Spleen (tissue), 11 donors: ENCODE results near the gene SLC6A7. TPM values are rescaled to one million over a fixed set of nuclear protein-coding genes. Genes with fewer than 3 reads are reported as not detected.

Experiments used
- DNase-seq: peaks from one replicate; pipeline ENCODE4 v3.0.0-alpha.2; 2020
- H3K27ac ChIP-seq, 8 donors: fragments of 200-600 bp; sonication (generic) in 7 of 8; 1 replicate in 4 of 8; 2 replicates in 4 of 8; pipeline versions ENCODE4 v1.5.0 to v1.8.0; 2016 to 2021; ENCODE audit warnings: inconsistent platforms in 4 of 8, mild to moderate bottlenecking in 4 of 8, moderate library complexity in 1 of 8
- H3K27me3 ChIP-seq, 7 donors: fragments of 200-600 bp; sonication (generic) in 6 of 7; replicated peaks in 1 of 7; 1 replicate in 4 of 7; 2 replicates in 3 of 7; pipeline versions ENCODE4 v1.5.0 to v1.8.0; 2016 to 2021; ENCODE audit warnings: inconsistent platforms in 3 of 7, mild to moderate bottlenecking in 1 of 7
- H3K36me3 ChIP-seq, 6 donors: fragments of 200-600 bp; sonication (generic) in 5 of 6; 1 replicate in 4 of 6; 2 replicates in 2 of 6; pipeline versions ENCODE4 v1.5.0 to v1.8.0; 2016 to 2021; ENCODE audit warnings: inconsistent platforms in 2 of 6
- H3K4me1 ChIP-seq, 6 donors: fragments of 200-600 bp; sonication (generic) in 5 of 6; 1 replicate in 3 of 6; 2 replicates in 3 of 6; pipeline versions ENCODE4 v1.5.0 to v1.8.0; 2016 to 2021; ENCODE audit warnings: inconsistent platforms in 3 of 6
- H3K4me3 ChIP-seq, 8 donors: fragments of 200-600 bp; sonication (generic) in 7 of 8; 1 replicate in 4 of 8; 2 replicates in 4 of 8; pipeline versions ENCODE4 v1.5.0 to v1.8.0; 2016 to 2021; ENCODE audit warnings: inconsistent platforms in 4 of 8, mild to moderate bottlenecking in 4 of 8, moderate library complexity in 2 of 8
- H3K9me3 ChIP-seq, 8 donors: fragments of 200-600 bp; sonication (generic) in 7 of 8; 1 replicate in 4 of 8; 2 replicates in 4 of 8; pipeline versions ENCODE4 v1.5.0 to v1.8.0; 2016 to 2021; ENCODE audit warnings: inconsistent platforms in 4 of 8
- POLR2A ChIP-seq, 3 donors: fragments of 450-650 bp; IDR thresholded peaks; one replicate each; pipeline ENCODE4 v1.5.1; 2017; ENCODE audit warnings: antibody characterized with exemption in 3 of 3, mild to moderate bottlenecking in 1 of 3
- POLR2AphosphoS5 ChIP-seq, 3 donors: sonication (generic); formaldehyde crosslinking; IDR thresholded peaks; one replicate each; pipeline ENCODE4 v1.5.1; 2017; ENCODE audit warnings: antibody characterized with exemption in 3 of 3
- WGBS, 5 donors: extraction: QIAGEN DNeasy Blood & Tissue Kit in 3 of 5; methylation state at CpG; one replicate each; pipeline versions ENCODE4 v1.1.5 to v1.1.7; 2013 to 2018; 5-methylcytosine and 5-hydroxymethylcytosine counted together
- intact Hi-C: fragments of 100-400 bp; cut with DNase I; formaldehyde crosslinking; loops from one replicate; pipeline ENCODE4 v1.15.0; 2023; ENCODE audit warnings: low total_unique reads
- polyA plus RNA-seq, 3 donors: library from polyadenylated mRNA; stranded (reverse); fragments of 200-250 nt; gene quantifications; one replicate each; pipeline ENCODE4 v1.2.1, GENCODE V29; 2013
- total RNA-seq, 7 donors: library from RNA; depleted of rRNA in 3 of 7; stranded (reverse); fragments of >200 nt in 3 of 7; fragmentation: NEBNext Ultra II Directional in 4 of 7; extraction: Animal tissue kit (Norgen Biotek cat#: 25700) in 4 of 7; gene quantifications; one replicate each; pipeline versions ENCODE4 v1.1.0 to v1.2.1, GENCODE V29; 2016 to 2021
- TF ChIP-seq, protein P1 (sequence below), 11 experiments: fragments of 200-600 bp in 7 of 11; fragments of 450-650 bp in 4 of 11; sonication (generic) in 4 of 11; IDR thresholded peaks in 8 of 11; conservative IDR thresholded peaks in 3 of 11; 1 replicate in 7 of 11; 2 replicates in 4 of 11; pipeline versions ENCODE4 v1.4.0 to v1.8.0; 2016 to 2021; ENCODE audit warnings: antibody characterized with exemption in 11 of 11, inconsistent platforms in 4 of 11, mild to moderate bottlenecking in 1 of 11
- donor health status: healthy with polysubstance abuse.
- donor health status: DM: no; HTN: no; CAD: no; lungs with moderate emphysema.
- donor health status: DM: no; HTN: no; CAD: no.
- donor health status: Bipolar disorder and iron deficiency.
- donor health status: healthy.
- donor health status: DM: no; HTN: no; CAD: no.
- donor health status: DM: yes; HTN: yes; CAD: no.

The SLC6A7 gene
- total and polyA plus RNA-seq, 10 donors, result 0.03 to 0.10 TPM; not detected in 8

DNA sequence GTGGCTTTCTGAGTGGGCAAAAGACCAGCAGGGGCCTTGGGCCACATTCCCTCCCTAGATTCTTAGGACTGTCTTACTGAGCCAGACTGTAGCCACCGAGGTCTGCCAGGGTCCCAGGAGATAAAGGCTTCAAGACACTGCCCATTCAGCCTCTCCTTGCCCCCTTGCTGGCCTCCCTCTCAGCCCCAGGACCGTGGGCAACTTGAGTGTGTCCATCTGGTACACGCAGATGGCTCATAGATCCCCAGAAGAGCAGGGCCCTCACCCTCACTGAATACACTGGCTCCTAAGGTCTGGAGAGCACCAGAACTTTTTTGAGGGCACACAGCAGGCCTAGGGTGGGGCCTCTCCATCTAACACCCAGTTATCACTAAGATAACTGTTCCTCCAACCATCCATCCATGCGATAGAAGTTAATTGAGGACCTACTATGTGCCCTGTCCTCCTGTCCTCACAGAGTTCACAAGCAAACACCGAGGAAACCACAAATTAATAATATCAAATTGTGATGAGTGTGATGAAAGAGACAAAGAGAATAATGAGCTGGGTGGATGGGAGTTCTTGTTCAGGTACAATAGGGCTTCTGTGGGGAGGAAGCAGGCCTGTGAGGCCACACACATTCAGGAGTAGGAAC is 29.3 kb upstream of the SLC6A7 start:
- Histone ChIP-seq H3K36me3 (no peaks in the 10 kb centered on the region), H3K27me3 (peaks cover 0 to 16% (median 0%) of the 10 kb centered on the region in 7 donors), H3K4me1 (peaks cover 11 to 74% (median 24%) of the 10 kb centered on the region in 6 donors), H3K9me3 (no peaks in the 10 kb centered on the region), H3K4me3 (no peak overlapping the region), H3K27ac (peak overlapping the region in 7 of 8 donors; percentile 61 to 83 (median 79))
- WGBS, 5 donors, result 63 to 81% (median 74%) methylated on average over 5 of the region's 5 CpGs
- TF ChIP-seq POLR2AphosphoS5 (IDR thresholded peaks at IDR 0.05) (no peak), POLR2A (IDR thresholded peaks at IDR 0.05) (no peak)
- TF ChIP-seq, protein P1, sequence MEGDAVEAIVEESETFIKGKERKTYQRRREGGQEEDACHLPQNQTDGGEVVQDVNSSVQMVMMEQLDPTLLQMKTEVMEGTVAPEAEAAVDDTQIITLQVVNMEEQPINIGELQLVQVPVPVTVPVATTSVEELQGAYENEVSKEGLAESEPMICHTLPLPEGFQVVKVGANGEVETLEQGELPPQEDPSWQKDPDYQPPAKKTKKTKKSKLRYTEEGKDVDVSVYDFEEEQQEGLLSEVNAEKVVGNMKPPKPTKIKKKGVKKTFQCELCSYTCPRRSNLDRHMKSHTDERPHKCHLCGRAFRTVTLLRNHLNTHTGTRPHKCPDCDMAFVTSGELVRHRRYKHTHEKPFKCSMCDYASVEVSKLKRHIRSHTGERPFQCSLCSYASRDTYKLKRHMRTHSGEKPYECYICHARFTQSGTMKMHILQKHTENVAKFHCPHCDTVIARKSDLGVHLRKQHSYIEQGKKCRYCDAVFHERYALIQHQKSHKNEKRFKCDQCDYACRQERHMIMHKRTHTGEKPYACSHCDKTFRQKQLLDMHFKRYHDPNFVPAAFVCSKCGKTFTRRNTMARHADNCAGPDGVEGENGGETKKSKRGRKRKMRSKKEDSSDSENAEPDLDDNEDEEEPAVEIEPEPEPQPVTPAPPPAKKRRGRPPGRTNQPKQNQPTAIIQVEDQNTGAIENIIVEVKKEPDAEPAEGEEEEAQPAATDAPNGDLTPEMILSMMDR (IDR thresholded peaks at IDR 0.05 in 8 of 11, conservative IDR thresholded peaks at IDR 0.05 in 3 of 11), result no peak
- DNase-seq, result no peak
- intact Hi-C loops, result loop anchor here (2.0 kb wide), 1 partner anchor 58 kb away; no protein-coding TSS in a partner anchor

DNA sequence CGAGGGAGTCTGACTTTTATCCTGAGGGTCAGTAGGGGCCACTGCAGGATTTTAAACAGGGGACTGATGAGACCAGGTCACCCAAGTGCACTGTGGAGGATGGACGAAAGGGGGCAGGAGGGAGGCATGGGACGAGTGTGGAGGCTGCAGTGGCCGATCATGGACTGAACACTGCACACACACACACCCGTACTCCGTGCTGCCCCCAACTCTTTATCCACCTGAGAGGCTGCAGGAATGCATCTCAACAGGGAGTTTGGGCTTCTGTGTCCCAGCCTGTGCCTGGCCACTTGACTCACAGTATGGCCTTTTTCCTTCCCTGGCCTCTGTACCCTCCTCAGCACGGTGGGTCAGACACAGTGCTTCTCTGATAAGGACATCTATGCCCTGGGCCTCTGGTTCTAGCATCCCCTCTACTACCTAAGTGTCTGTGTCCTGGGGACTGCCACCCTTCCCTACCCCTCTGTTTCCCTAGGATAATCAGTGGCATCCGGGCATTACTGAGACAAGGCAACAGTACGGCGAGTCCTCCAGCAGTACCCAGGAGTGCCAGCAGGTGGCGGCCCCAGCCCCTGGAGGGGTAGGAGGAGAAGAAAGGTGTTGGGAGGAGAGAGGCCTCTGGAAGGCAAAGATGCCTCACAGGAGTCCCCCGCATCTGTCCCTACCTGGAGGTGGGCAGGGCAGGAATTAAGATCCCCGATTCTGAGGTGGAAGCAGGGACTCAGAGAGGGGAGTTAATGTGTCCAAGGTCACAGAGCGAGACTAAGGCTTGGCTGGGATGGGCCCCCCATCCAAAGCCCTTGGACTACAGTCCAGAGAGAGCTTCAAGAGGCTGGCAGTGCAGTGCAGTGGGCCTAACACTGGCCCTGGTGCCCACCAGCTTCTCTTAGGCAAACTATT is 28.4 kb upstream of the SLC6A7 start:
- H3K27ac ChIP-seq, result peak overlapping the region in 5 of 8 donors; percentile 9 to 83 (median 82)
- intact Hi-C loops, result loop anchor here (2.0 kb wide), 1 partner anchor 57 kb away; no protein-coding TSS in a partner anchor
- DNase-seq, result peak; percentile 92
- TF ChIP-seq, protein P1 (IDR thresholded peaks at IDR 0.05 in 8 of 11, conservative IDR thresholded peaks at IDR 0.05 in 3 of 11), result peak; percentile 84 to 94 (median 90)
- TF ChIP-seq POLR2A (IDR thresholded peaks at IDR 0.05), result no peak
- TF ChIP-seq POLR2AphosphoS5 (IDR thresholded peaks at IDR 0.05), result peak in 1 of 3 donors; percentile 34
- H3K4me3 ChIP-seq, result no peak overlapping the region
- H3K36me3 ChIP-seq, result no peaks in the 10 kb centered on the region
- H3K27me3 ChIP-seq, result peaks cover 0 to 14% (median 4%) of the 10 kb centered on the region in 7 donors
- H3K9me3 ChIP-seq, result no peaks in the 10 kb centered on the region
- peaks cover 2 to 65% (median 15%) of the 10 kb centered on the region in 6 donors for H3K4me1 ChIP-seq
- WGBS, 5 donors, result 49 to 62% (median 51%) methylated on average over 14 of the region's 14 CpGs

GRCh38 chr5:150162142-150162513 is 27.7 kb upstream of the SLC6A7 start:
- H3K27me3 ChIP-seq, result peaks cover 2 to 18% (median 11%) of the 10 kb centered on the region in 7 donors
- no peaks in the 10 kb centered on the region for H3K9me3 ChIP-seq
- H3K36me3 ChIP-seq, result no peaks in the 10 kb centered on the region
- DNase-seq, result no peak
- WGBS, 5 donors, result 76 to 88% (median 83%) methylated on average over 3 of the region's 3 CpGs
- no peak overlapping the region for H3K4me3 ChIP-seq
- TF ChIP-seq, protein P1 (IDR thresholded peaks at IDR 0.05 in 8 of 11, conservative IDR thresholded peaks at IDR 0.05 in 3 of 11), result no peak
- no peak for TF ChIP-seq POLR2AphosphoS5 (IDR thresholded peaks at IDR 0.05)
- TF ChIP-seq POLR2A (IDR thresholded peaks at IDR 0.05), result no peak
- peaks cover 1 to 66% (median 15%) of the 10 kb centered on the region in 6 donors for H3K4me1 ChIP-seq
- peak overlapping the region in 4 of 8 donors; percentile 5 to 83 (median 80) for H3K27ac ChIP-seq
- intact Hi-C loops, result no loop called here
